BE2C (cell line): Measurements from ENCODE around the gene PRKCZ.
A peak's percentile ranks its signal among the peaks of the same experiment; 100 is the strongest.

Experiments used
- DNase-seq: peaks from one replicate; pipeline ENCODE4 v3.0.0-alpha.2; 2020
- H3K27me3 ChIP-seq: fragments of 250-450 bp; sonication (Bioruptor Pico); 2 replicates; pipeline ENCODE4 v1.5.1; 2020; ENCODE audit warnings: mild to moderate bottlenecking
- H3K36me3 ChIP-seq: fragments of 250-450 bp; sonication (Bioruptor Pico); 2 replicates; pipeline ENCODE4 v1.5.1; 2020; ENCODE audit warnings: mild to moderate bottlenecking
- H3K4me1 ChIP-seq: fragments of 250-450 bp; sonication (Bioruptor Pico); 2 replicates; pipeline ENCODE4 v1.5.1; 2020
- H3K4me3 ChIP-seq: 2 replicates; pipeline ENCODE4 v1.5.1; 2011; ENCODE audit warnings: low read depth, low read length
- H3K9me3 ChIP-seq: fragments of 250-450 bp; sonication (Bioruptor Pico); 2 replicates; pipeline ENCODE4 v1.5.1; 2020
- TF ChIP-seq, protein P1 (sequence below): IDR thresholded peaks from 2 replicates; pipeline ENCODE4 v1.5.1; 2012; ENCODE audit warnings: mild to moderate bottlenecking, low read depth, low read length

Gene PRKCZ

GRCh38 chr1:2106659-2107405 is 56.6 kb downstream of the PRKCZ start:
- Histone ChIP-seq H3K4me3 (no peak overlapping the region), H3K9me3 (no peaks in the 10 kb centered on the region), H3K4me1 (0 out of 2 replicates have a peak, but pooled peaks cover 2% of the 10 kb centered on the region), H3K36me3 (no peaks in the 10 kb centered on the region), H3K27me3 (no peaks in the 10 kb centered on the region)
- TF ChIP-seq, protein P1, sequence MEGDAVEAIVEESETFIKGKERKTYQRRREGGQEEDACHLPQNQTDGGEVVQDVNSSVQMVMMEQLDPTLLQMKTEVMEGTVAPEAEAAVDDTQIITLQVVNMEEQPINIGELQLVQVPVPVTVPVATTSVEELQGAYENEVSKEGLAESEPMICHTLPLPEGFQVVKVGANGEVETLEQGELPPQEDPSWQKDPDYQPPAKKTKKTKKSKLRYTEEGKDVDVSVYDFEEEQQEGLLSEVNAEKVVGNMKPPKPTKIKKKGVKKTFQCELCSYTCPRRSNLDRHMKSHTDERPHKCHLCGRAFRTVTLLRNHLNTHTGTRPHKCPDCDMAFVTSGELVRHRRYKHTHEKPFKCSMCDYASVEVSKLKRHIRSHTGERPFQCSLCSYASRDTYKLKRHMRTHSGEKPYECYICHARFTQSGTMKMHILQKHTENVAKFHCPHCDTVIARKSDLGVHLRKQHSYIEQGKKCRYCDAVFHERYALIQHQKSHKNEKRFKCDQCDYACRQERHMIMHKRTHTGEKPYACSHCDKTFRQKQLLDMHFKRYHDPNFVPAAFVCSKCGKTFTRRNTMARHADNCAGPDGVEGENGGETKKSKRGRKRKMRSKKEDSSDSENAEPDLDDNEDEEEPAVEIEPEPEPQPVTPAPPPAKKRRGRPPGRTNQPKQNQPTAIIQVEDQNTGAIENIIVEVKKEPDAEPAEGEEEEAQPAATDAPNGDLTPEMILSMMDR, result no peak
- DNase-seq, result no peak

DNA sequence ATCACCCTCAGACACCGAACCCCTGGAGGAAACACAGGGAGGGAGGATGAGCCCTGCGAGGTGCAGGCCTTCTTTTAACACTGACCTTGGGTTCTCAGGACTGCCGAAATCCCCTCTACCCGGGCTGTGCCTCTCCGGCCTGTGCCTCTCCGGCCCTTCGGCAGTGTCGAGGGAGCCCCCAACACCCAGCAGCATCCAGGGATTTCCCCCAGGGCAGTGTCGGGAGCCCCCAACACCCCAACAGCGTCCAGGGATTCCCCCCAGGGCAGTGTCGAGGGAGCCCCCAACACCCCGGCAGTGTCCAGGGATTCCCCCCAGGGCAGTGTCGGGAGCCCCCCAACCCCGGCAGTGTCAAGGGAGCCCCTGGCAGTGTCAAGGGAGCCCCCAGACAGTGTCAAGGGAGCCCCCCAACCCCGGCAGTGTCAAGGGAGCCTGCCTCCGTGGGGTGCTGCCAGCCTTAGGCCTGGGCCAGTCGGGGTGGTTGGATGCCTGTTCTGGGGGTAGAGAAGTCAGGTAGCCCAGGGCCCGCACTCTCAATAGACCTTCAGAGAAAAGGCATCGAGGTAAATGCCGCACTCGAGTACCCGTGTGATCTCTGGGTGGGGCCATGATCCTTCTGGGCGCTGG is 57.5 kb downstream of the PRKCZ start:
- DNase-seq, result no peak
- TF ChIP-seq, protein P1, result no peak
- no peaks in the 10 kb centered on the region for H3K27me3 ChIP-seq
- no peaks in the 10 kb centered on the region for H3K36me3 ChIP-seq
- H3K9me3 ChIP-seq, result no peaks in the 10 kb centered on the region
- H3K4me1 ChIP-seq, result 0 out of 2 replicates have a peak, but pooled peaks cover 2% of the 10 kb centered on the region
- no peak overlapping the region for H3K4me3 ChIP-seq

- no peaks in the 10 kb centered on the region for H3K36me3 ChIP-seq
- no peak overlapping the region for H3K4me3 ChIP-seq
- H3K27me3 ChIP-seq, result no peaks in the 10 kb centered on the region
- DNase-seq, result peak; percentile 71
- TF ChIP-seq, protein P1, result peak; percentile 64
- H3K4me1 ChIP-seq, result 0 out of 2 replicates have a peak, but pooled peaks cover 2% of the 10 kb centered on the region
- H3K9me3 ChIP-seq, result no peaks in the 10 kb centered on the region
These were observed 58.1 kb downstream of the PRKCZ start for GRCh38 chr1:2108213-2108876.

GRCh38 chr1:2108877-2109580 is 58.8 kb downstream of the PRKCZ start:
- H3K9me3 ChIP-seq, result no peaks in the 10 kb centered on the region
- 0 out of 2 replicates have a peak, but pooled peaks cover 2% of the 10 kb centered on the region for H3K4me1 ChIP-seq
- TF ChIP-seq, protein P1, result no peak

DNA sequence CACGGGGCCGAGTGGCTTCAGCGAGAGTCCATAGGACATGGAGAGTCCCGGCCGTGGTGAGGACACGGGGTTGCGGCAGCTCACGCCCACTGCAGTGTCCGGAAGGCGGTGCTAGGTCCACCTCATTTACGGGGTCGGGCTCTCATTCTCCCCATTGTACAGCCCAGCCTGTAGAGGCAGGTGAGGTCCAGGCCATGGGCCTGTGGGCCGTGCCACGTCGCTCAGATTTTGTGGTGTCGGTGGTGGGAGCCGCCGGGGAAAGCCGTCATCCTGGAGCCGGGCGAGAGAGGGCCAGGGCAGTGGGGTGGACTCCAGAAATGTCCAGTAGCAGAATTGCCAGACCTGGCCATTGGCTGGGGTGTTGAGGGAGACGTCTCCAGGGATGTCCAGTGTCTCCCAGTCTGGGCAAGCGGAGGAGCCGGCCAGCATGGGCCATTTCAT is 59.4 kb downstream of the PRKCZ start:
- no peak for DNase-seq
- TF ChIP-seq, protein P1, result no peak
- Histone ChIP-seq H3K4me1 (0 out of 2 replicates have a peak, but pooled peaks cover under 1% of the 10 kb centered on the region), H3K9me3 (no peaks in the 10 kb centered on the region), H3K36me3 (no peaks in the 10 kb centered on the region), H3K27me3 (no peaks in the 10 kb centered on the region), H3K4me3 (no peak overlapping the region)

More at GRCh38 chr1:2108877-2109580, 58.8 kb downstream of the PRKCZ start:
- Histone ChIP-seq H3K4me3 (no peak overlapping the region), H3K36me3 (no peaks in the 10 kb centered on the region), H3K27me3 (no peaks in the 10 kb centered on the region)
- no peak for DNase-seq
